Ishikawa (cell line): Measurements from ENCODE around the gene TENM3.

ENCODE experiments used
- CEBPB ChIP-seq: IDR thresholded peaks from 2 replicates; pipeline ENCODE4 v1.6.1; 2012
- CREB1 ChIP-seq: IDR thresholded peaks from 2 replicates; pipeline ENCODE4 v1.6.1; 2012; ENCODE audit warnings: low read depth
- EGR1 ChIP-seq: IDR thresholded peaks from 2 replicates; pipeline ENCODE4 v1.6.1; 2012
- EP300 ChIP-seq: IDR thresholded peaks from 2 replicates; pipeline ENCODE4 v1.6.1; 2012; ENCODE audit warnings: borderline replicate concordance
- FOXM1 ChIP-seq: IDR thresholded peaks from 2 replicates; pipeline ENCODE4 v1.6.1; 2012; ENCODE audit warnings: low read depth, borderline replicate concordance
- NFIC ChIP-seq: IDR thresholded peaks from 2 replicates; pipeline ENCODE4 v1.6.1; 2012
- RAD21 ChIP-seq: IDR thresholded peaks from 2 replicates; pipeline ENCODE4 v1.6.1; 2012; ENCODE audit warnings: low read depth
- TAF1 ChIP-seq: IDR thresholded peaks from 2 replicates; pipeline ENCODE4 v1.6.1; 2012; ENCODE audit warnings: low read depth, mild to moderate bottlenecking
- TCF12 ChIP-seq: IDR thresholded peaks from 2 replicates; pipeline ENCODE4 v1.6.1; 2012; ENCODE audit warnings: low read depth
- TEAD4 ChIP-seq: IDR thresholded peaks from 2 replicates; pipeline ENCODE4 v1.6.1; 2012
- YY1 ChIP-seq: IDR thresholded peaks from 2 replicates; pipeline ENCODE4 v1.6.1; 2012; ENCODE audit warnings: low read depth
- ZBTB7A ChIP-seq: IDR thresholded peaks from 2 replicates; pipeline ENCODE4 v1.6.1; 2012; ENCODE audit warnings: low read depth
- TF ChIP-seq, protein P1 (sequence below): IDR thresholded peaks from 2 replicates; pipeline ENCODE4 v1.6.1; 2012
- TF ChIP-seq, protein P2 (sequence below): IDR thresholded peaks from 2 replicates; pipeline ENCODE4 v1.6.1; 2012
- TF ChIP-seq, protein P3 (sequence below): IDR thresholded peaks from 2 replicates; pipeline ENCODE4 v1.6.1; 2012; ENCODE audit warnings: low read depth, mild to moderate bottlenecking

Gene TENM3

DNA sequence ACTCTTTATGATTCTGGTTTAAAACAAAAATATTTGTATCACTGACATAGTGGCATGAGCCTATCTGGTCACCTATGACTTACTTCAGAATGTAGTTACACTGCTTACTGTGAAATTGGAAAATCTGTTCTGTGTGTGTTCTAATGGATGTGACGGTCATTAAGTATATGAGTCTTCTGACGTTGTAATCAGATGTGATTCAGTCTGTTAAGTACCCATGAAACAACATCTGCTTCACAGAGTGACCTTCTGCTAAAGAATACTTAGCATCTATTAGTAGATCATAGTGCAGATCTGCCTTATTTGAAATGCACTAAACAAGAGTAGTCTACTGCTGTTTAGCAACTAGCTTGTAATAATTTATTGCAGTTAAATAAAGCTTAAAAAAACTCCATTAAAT lies 356.9 kb downstream of the TENM3 start:
- TF ChIP-seq NFIC (no peak), RAD21 (no peak), TEAD4 (no peak), TAF1 (no peak), ZBTB7A (no peak), FOXM1 (no peak), CREB1 (no peak), TCF12 (no peak), YY1 (no peak), CEBPB (no peak), EGR1 (no peak)
- TF ChIP-seq, protein P1, sequence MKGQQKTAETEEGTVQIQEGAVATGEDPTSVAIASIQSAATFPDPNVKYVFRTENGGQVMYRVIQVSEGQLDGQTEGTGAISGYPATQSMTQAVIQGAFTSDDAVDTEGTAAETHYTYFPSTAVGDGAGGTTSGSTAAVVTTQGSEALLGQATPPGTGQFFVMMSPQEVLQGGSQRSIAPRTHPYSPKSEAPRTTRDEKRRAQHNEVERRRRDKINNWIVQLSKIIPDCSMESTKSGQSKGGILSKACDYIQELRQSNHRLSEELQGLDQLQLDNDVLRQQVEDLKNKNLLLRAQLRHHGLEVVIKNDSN = no peak
- TF ChIP-seq, protein P2, sequence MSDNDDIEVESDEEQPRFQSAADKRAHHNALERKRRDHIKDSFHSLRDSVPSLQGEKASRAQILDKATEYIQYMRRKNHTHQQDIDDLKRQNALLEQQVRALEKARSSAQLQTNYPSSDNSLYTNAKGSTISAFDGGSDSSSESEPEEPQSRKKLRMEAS = no peak
- TF ChIP-seq, protein P3, sequence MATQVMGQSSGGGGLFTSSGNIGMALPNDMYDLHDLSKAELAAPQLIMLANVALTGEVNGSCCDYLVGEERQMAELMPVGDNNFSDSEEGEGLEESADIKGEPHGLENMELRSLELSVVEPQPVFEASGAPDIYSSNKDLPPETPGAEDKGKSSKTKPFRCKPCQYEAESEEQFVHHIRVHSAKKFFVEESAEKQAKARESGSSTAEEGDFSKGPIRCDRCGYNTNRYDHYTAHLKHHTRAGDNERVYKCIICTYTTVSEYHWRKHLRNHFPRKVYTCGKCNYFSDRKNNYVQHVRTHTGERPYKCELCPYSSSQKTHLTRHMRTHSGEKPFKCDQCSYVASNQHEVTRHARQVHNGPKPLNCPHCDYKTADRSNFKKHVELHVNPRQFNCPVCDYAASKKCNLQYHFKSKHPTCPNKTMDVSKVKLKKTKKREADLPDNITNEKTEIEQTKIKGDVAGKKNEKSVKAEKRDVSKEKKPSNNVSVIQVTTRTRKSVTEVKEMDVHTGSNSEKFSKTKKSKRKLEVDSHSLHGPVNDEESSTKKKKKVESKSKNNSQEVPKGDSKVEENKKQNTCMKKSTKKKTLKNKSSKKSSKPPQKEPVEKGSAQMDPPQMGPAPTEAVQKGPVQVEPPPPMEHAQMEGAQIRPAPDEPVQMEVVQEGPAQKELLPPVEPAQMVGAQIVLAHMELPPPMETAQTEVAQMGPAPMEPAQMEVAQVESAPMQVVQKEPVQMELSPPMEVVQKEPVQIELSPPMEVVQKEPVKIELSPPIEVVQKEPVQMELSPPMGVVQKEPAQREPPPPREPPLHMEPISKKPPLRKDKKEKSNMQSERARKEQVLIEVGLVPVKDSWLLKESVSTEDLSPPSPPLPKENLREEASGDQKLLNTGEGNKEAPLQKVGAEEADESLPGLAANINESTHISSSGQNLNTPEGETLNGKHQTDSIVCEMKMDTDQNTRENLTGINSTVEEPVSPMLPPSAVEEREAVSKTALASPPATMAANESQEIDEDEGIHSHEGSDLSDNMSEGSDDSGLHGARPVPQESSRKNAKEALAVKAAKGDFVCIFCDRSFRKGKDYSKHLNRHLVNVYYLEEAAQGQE = no peak

DNA sequence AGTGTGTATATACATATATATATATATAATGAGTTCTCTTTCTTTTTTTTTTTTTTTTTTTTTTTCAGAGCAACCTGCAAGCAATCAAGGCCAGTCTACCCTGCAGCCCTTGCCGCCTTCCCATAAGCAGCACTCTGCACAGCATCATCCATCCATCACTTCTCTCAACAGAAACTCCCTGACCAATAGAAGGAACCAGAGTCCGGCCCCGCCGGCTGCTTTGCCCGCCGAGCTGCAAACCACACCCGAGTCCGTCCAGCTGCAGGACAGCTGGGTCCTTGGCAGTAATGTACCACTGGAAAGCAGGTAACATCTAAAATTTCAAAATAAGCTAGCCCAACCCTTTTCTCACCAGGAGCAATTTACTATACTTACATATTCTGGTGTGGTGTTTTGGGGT lies 357.7 kb downstream of the TENM3 start:
- TF ChIP-seq FOXM1 (no peak), EP300 (no peak), NFIC (no peak), EGR1 (no peak), YY1 (no peak), TEAD4 (no peak), ZBTB7A (no peak)
- TF ChIP-seq, protein P2 = no peak

DNA sequence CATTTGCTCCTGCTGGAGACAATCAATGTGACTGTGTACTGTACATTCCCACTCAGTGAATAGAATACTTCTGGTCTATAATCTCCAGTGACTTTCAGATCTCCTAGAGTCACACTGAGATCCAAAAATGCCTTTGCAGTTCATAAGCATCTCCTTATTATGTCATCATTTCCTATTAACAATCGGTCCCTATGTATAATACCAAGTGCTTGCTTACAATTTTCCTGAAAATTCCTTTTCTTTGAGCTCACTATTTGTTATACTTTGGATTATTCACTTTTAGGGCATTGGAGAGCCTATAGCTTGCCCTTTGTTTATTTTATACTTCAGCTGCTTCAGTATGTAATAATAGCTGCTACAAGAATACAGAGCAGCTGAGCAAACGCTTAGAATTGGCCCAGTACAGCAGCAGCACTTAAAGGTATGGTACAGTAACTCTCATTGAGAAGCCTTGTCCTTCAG lies 361.0 kb downstream of the TENM3 start:
- TF ChIP-seq, protein P1 = no peak
- TF ChIP-seq FOXM1 (no peak), EP300 (no peak), CEBPB (no peak), NFIC (no peak), TCF12 (no peak), TAF1 (no peak), RAD21 (no peak), YY1 (no peak), ZBTB7A (no peak)

DNA sequence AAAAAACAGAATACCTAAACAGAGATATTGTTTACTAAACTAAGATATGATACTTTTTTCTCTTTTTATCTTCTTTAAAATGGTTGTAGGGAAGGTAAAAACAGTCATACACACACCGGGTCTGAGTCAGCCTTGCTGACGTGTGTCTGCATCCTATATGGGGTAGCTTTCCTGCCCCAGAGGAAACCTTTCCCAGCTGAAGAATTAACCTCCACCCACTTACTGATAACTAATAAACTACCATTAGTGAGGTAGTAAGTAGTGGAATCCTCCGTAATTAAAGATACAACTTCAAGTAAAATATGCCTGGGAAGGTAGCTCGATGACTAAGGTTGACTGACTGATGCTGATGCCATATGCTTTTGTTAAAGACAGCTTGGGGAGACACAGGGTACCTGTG lies 361.8 kb downstream of the TENM3 start:
- TF ChIP-seq YY1 = no peak
- no peak for TF ChIP-seq CEBPB
- TF ChIP-seq TEAD4 = no peak
- no peak for TF ChIP-seq EP300
- TF ChIP-seq EGR1 = no peak
- TF ChIP-seq, protein P3 = no peak
- TF ChIP-seq ZBTB7A = no peak
- TF ChIP-seq RAD21 = no peak
- TF ChIP-seq, protein P1 = no peak
- TF ChIP-seq, protein P2 = no peak
- no peak for TF ChIP-seq TAF1
- no peak for TF ChIP-seq CREB1
- no peak for TF ChIP-seq FOXM1

DNA sequence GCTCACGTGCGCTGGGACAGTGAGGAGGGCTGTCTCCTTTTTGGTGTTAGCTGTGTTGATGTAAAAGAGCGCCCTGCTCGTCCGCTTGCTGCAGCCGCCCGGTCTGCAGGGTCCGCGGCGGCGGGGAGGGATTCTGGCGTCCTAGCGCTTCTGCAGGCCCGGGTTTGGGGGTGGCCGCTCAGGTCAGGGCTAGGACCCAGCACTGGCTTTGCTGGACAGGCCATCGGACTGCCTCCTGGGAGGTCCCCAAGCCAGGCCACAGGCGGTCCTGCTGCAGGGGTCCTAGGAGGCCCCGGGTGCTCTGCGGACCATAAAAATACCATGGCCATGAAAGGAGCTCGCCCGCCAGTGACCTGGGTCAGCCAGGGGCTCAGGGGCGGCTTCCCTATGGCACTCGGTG lies 365.3 kb downstream of the TENM3 start:
- no peak for TF ChIP-seq TCF12
- no peak for TF ChIP-seq CREB1
- no peak for TF ChIP-seq ZBTB7A
- no peak for TF ChIP-seq NFIC
- TF ChIP-seq, protein P3 = no peak
- TF ChIP-seq, protein P1 = no peak
- TF ChIP-seq TEAD4 = no peak
- TF ChIP-seq TAF1 = no peak
- no peak for TF ChIP-seq FOXM1
- TF ChIP-seq RAD21 = no peak
- TF ChIP-seq EP300 = no peak
- TF ChIP-seq CEBPB = no peak
- no peak for TF ChIP-seq EGR1
- TF ChIP-seq, protein P2 = no peak
- no peak for TF ChIP-seq YY1
